PC-9 (cell line): ENCODE measurements around the gene RGS13.

Experiments
- CTCF ChIP-seq: fragments of 200-600 bp; sonication (generic); conservative IDR thresholded peaks from 2 replicates; pipeline ENCODE4 v1.6.1; 2017; ENCODE audit warnings: mixed run types, antibody characterized with exemption, mild to moderate bottlenecking, moderate library complexity
- EZH2 ChIP-seq: fragments of 200-600 bp; sonication (generic); IDR thresholded peaks from 2 replicates; pipeline ENCODE4 v1.8.0; 2017; ENCODE audit warnings: antibody characterized with exemption, low read depth

GRCh38 chr1:192609110-192610079 lies 26.6 kb upstream of the RGS13 start:
- no peak for TF ChIP-seq CTCF
- TF ChIP-seq EZH2: no peak
